Measurements from ENCODE around the gene CCDC117.
A peak's percentile ranks its signal among the peaks of the same experiment; 100 is the strongest.
"Not testable (repeated sequence)": the region's sequence is repeated elsewhere in the genome, so short reads cannot be mapped to it uniquely, and the experiment has no call there.

Gene CCDC117

DNA sequence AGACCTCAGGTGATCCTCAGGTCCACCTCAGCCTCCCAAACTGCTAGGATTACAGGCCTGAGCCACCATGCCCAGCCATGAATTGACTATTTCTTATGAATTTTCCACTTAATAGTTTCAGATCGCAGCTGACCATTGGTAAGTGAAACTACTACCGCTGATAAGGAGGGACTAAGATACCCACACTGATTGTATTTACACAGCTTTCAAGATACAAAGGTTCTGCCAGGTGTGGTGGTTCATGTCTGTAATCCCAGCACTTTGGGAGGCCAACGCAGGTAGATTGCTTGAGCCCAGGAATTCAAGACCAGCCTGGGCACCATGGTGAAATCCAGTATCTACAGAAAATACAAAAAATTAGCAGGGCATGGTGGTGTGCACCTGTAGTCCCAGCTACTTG lies 34.8 kb upstream of the CCDC117 start:
- H3K27ac ChIP-seq: no peak overlapping the region
- TF ChIP-seq, protein P1, sequence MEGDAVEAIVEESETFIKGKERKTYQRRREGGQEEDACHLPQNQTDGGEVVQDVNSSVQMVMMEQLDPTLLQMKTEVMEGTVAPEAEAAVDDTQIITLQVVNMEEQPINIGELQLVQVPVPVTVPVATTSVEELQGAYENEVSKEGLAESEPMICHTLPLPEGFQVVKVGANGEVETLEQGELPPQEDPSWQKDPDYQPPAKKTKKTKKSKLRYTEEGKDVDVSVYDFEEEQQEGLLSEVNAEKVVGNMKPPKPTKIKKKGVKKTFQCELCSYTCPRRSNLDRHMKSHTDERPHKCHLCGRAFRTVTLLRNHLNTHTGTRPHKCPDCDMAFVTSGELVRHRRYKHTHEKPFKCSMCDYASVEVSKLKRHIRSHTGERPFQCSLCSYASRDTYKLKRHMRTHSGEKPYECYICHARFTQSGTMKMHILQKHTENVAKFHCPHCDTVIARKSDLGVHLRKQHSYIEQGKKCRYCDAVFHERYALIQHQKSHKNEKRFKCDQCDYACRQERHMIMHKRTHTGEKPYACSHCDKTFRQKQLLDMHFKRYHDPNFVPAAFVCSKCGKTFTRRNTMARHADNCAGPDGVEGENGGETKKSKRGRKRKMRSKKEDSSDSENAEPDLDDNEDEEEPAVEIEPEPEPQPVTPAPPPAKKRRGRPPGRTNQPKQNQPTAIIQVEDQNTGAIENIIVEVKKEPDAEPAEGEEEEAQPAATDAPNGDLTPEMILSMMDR (IDR thresholded peaks at IDR 0.05): no peak
- TF ChIP-seq ZFX (IDR thresholded peaks at IDR 0.05; ENCODE audit: borderline replicate concordance): no peak

DNA sequence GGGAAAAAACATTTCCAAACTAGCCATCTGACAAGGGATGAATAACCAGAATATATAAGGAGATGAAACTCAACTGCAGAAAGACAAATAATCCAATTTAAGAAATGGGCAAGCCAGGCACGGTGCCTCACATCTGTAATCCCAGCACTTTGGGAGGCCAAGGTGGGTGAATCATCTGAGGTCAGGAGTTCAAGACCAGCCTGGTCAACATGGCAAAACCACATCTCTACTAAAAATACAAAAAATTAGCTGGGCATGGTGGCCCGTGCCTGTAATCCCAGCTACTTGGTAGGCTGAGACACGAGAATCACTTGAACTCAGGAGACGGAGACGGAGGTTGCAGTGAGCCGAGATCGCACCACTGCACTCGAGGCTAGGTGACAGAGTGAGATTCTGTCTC lies 33.6 kb upstream of the CCDC117 start:
- H3K27ac ChIP-seq: not testable (repeated sequence)

DNA sequence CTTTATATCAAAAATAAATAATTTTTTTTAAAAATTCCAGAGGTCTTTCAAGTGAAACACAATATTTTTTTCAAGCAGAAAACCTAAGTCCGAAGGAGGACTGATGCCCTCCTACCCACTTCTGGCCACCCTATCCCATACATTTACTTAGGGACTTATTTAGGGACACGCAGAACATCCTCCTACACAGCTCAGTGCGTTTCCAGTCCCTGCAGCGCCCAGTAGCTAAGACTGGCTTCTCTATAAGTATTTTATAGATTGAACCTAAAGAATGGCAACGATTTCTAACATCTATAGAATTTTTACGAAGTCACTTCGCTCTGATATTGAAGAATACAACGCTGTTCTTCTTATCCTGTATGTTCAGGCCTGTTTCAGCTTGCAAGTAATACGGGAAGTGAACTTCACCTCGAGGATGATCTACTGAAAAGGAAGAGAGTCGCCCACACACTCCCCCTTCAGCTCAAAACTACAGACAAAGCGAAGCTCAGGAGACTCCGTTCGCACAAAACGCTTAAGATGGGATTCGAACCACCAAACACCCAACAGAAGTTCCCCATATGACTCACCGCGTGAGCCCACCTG lies 31.2 kb upstream of the CCDC117 start:
- TF ChIP-seq ZFX (IDR thresholded peaks at IDR 0.05; ENCODE audit: borderline replicate concordance): no peak
- TF ChIP-seq, protein P1 (IDR thresholded peaks at IDR 0.05): no peak
- H3K27ac ChIP-seq: peak overlapping the region; percentile 91

DNA sequence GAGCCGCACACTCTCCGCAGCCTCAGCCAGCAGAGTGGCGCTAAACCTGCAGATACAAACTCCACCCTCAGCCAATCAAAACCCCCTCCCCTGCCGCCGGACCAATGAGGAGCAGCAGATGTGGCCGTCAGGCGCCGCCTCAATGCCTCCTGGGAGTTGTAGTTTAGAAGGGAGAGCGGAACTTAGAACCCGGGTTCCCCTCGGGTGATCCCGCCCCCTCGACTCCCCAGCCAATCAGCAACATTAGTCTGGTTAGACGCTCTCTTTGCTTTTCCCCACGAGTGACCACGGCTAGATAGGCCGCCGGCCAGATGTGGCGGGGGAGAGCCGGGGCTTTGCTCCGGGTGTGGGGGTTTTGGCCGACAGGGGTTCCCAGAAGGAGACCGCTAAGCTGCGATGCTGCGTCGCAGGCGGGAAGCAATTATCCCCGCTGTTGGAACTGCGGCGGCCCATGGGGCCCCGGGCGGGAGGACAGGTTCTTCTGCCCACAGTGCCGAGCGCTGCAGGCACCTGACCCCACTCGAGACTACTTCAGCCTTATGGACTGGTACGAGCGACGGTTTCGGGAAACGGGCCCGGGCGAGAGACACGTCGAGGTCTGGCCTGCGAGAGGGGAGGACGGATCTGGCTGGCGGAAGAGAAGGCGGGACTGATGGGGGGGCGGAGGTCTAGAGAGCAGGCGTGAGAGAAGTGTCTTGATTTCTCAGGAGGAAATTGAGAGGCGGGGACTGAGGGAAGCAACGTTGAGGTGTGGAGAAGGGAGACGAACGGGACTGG lies 30.5 kb upstream of the CCDC117 start, which contains the start of the genes CHEK2 and HSCB:
Gene CHEK2 (minus strand): TSS at position 36 of the 777 bp plus-strand sequence. CDS start 7,099 bp downstream, outside the sequence.
Gene HSCB (plus strand): TSS at position 255 of the 777 bp plus-strand sequence. CDS start 57 bp downstream, at position 312.
- no peak for TF ChIP-seq ZFX (IDR thresholded peaks at IDR 0.05; ENCODE audit: borderline replicate concordance)
- TF ChIP-seq, protein P1 (IDR thresholded peaks at IDR 0.05): peak; percentile 45
- peak within 1 kb of the TSS; percentile 91 for H3K27ac ChIP-seq

DNA sequence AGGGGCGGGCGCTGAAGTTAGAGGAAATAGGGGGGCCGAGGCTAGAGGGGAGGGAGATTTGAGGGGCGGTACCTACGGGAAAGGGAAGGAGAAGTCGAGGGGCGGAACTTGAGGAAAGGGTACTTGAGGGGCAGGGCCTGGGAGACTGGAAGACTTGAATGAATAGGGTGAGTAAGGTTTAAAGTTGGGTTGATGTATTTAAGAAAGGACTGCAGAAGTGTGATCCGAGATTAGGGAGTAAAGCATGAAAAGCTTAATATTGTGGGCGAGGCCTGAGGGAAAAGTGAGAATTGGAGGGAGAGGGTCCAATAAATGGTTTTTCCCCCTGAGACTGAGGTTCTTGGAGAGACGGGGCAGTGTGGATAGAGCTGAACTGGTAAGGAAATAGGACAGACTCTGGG lies 29.9 kb upstream of the CCDC117 start:
- peak overlapping the region; percentile 91 for H3K27ac ChIP-seq
- TF ChIP-seq ZFX (IDR thresholded peaks at IDR 0.05; ENCODE audit: borderline replicate concordance): no peak
- TF ChIP-seq, protein P1 (IDR thresholded peaks at IDR 0.05): no peak

DNA sequence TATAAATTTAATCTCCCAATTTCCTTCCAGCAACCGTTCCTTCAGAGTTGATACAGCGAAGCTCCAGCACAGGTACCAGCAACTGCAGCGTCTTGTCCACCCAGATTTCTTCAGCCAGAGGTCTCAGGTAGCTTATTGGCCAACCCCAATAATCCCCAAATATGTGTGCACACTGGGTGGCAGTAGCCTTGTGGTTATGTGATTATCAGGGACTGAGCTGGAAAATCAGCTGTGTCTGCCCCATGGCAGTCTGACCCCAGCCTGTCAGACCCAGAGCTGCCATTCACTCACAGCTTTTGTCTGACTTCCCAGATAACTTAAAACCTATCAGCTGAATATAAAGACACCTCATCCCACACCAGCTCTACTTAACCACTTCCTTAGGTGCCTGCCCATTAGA lies 28.6 kb upstream of the CCDC117 start:
- TF ChIP-seq, protein P1 (IDR thresholded peaks at IDR 0.05): no peak
- no peak for TF ChIP-seq ZFX (IDR thresholded peaks at IDR 0.05; ENCODE audit: borderline replicate concordance)
- no peak overlapping the region for H3K27ac ChIP-seq

DNA sequence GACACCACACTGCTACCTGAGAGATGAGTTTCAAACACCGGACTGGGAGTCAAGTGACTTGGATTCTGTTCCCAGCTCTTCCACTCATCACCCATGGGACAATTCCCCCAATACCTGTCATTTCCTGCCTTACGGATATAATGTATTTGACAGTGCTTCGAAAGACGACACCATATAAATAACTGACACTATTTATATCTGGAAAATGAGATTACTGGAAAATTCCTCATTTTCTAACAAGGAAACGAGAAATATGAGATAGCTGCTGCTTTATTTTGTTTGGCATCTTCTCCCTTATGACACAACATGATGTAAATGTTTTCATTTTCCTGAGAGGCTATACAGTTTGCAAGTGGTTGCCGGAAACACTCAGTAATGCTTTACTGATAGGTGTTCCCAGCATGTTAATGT lies 22.0 kb upstream of the CCDC117 start:
- no peak overlapping the region for H3K27ac ChIP-seq
- TF ChIP-seq, protein P1 (IDR thresholded peaks at IDR 0.05): no peak
- TF ChIP-seq ZFX (IDR thresholded peaks at IDR 0.05; ENCODE audit: borderline replicate concordance): no peak

DNA sequence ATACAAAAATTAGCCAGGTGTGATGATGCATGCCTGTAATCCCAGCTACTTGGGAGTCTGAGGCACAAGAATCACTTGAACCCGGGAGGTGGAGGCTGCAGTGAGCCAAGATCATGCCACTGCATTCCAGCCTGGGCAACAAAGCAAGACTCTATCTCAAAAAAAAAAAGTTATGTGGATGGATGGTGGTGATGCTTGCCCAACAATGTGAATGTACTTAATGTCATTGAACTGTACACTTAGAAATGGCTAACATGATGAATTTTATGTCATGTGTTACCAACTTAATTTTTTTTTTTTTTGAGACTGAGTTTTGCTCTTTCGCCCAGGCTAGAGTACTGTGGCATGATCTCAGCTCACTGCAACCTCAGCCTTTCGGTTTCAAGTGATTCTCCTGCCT lies 18.0 kb upstream of the CCDC117 start:
- H3K27ac ChIP-seq: not testable (repeated sequence)
